ENCODE results near the gene TACR2. TPM values are rescaled to one million over a fixed set of nuclear protein-coding genes. Genes with fewer than 3 reads are reported as not detected.

Gene TACR2
- total RNA-seq, 4 donors from 2014 or later = 18.9 to 241 (median 78.9) TPM

DNA sequence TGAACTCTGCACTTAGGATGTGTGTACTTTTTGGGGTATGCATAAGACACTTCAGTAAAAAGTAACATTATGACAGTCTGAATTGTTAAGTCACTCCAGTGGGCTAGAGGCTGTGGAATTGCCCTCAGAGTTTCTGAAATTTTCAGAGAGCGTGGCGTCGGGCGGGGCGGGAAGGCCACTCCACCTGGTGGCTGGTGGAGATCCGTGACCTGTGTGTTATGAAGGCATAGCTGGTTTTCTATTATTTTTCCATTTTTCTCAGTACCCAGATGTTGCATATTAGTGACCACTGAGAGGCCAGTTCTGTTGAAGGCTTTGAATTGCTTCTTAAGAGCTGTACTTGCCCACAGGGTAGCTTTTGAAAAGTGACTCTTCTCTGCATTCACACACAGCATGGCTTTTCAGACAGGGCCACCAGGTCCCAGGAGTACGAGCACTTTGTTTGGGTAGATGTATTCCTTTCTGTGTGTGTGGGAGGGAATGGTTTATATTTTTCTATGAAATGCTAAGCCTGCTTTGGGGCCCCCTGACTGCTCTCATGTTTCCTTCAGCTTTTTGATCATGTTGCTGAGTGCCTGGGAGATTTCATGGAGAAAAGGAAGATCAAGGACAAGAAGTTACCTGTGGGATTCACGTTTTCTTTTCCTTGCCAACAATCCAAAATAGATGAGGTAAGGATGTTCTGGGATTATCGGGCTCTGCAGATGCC, 52.3 kb downstream of the TACR2 start:
- WGBS, 2 donors (ENCODE audit: low coverage in 1 of 2) = 78 to 93% methylated on average over 8 to 9 of the region's 9 CpGs
- no peaks in the 10 kb centered on the region for H3K27me3 ChIP-seq
- no peak for TF ChIP-seq POLR2AphosphoS5 (IDR thresholded peaks at IDR 0.05)
- TF ChIP-seq POLR2A (IDR thresholded peaks at IDR 0.05) = no peak
- TF ChIP-seq, protein P1, sequence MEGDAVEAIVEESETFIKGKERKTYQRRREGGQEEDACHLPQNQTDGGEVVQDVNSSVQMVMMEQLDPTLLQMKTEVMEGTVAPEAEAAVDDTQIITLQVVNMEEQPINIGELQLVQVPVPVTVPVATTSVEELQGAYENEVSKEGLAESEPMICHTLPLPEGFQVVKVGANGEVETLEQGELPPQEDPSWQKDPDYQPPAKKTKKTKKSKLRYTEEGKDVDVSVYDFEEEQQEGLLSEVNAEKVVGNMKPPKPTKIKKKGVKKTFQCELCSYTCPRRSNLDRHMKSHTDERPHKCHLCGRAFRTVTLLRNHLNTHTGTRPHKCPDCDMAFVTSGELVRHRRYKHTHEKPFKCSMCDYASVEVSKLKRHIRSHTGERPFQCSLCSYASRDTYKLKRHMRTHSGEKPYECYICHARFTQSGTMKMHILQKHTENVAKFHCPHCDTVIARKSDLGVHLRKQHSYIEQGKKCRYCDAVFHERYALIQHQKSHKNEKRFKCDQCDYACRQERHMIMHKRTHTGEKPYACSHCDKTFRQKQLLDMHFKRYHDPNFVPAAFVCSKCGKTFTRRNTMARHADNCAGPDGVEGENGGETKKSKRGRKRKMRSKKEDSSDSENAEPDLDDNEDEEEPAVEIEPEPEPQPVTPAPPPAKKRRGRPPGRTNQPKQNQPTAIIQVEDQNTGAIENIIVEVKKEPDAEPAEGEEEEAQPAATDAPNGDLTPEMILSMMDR (IDR thresholded peaks at IDR 0.05) = no peak
- no peak for TF ChIP-seq EP300 (IDR thresholded peaks at IDR 0.05; ENCODE audit: low read depth)
- no peak overlapping the region for H3K27ac ChIP-seq
- peaks cover 0 to 7% (median 2%) of the 10 kb centered on the region in 4 donors for H3K36me3 ChIP-seq
- in situ Hi-C loops (cut with MboI; ENCODE audit: low pct_ligation_motif_present in 1 of 4, low pct_unique_long_range_greater_than_20kb in 1 of 4, low sequenced_read_pairs in 3 of 4) (no loop called here), intact Hi-C loops (cut with DNase I; ENCODE audit: low total_unique reads) (loop anchor here (5.0 kb wide), 1 partner anchor 47 kb away; no protein-coding TSS in a partner anchor)
- H3K9me3 ChIP-seq = no peaks in the 10 kb centered on the region
- H3K4me3 ChIP-seq = no peak overlapping the region
- H3K4me1 ChIP-seq = peaks cover 18 to 38% (median 35%) of the 10 kb centered on the region in 4 donors
- DNase-seq = no peak

DNA sequence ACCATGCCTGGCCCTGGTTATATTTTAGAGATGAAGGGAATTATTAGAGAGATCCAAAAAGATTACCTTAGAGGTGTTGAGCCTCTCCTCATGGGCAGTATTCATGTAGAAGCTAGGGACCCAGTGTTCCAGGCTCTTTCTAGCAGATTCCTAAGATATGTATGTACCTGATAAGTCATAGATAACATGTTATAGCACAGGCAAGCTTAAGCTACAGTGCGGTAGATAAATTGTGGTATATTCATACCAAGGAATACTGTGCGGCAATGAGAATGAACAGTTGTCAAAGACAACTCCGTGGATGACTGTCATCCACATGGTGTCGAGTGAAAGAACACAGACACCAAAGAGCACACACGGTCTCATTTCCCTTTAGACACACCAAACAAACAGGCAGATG, 53.1 kb downstream of the TACR2 start:
- WGBS, 2 donors (ENCODE audit: low coverage in 1 of 2) = 88 to 91% methylated on average over 5 of the region's 5 CpGs
- in situ Hi-C loops (cut with MboI; ENCODE audit: low pct_ligation_motif_present in 1 of 4, low pct_unique_long_range_greater_than_20kb in 1 of 4, low sequenced_read_pairs in 3 of 4) = no loop called here
- intact Hi-C loops (cut with DNase I; ENCODE audit: low total_unique reads) = loop anchor here (5.0 kb wide), 1 partner anchor 46 kb away; no protein-coding TSS in a partner anchor
- Histone ChIP-seq H3K4me3 (no peak overlapping the region), H3K27ac (no peak overlapping the region), H3K4me1 (peaks cover 23 to 41% (median 39%) of the 10 kb centered on the region in 4 donors), H3K36me3 (peaks cover 0 to 6% (median 0%) of the 10 kb centered on the region in 4 donors), H3K27me3 (no peaks in the 10 kb centered on the region), H3K9me3 (no peaks in the 10 kb centered on the region)
- TF ChIP-seq, protein P1 (IDR thresholded peaks at IDR 0.05) = no peak
- TF ChIP-seq EP300 (IDR thresholded peaks at IDR 0.05; ENCODE audit: low read depth) (no peak), POLR2AphosphoS5 (IDR thresholded peaks at IDR 0.05) (no peak), POLR2A (IDR thresholded peaks at IDR 0.05) (no peak)
- no peak for DNase-seq

DNA sequence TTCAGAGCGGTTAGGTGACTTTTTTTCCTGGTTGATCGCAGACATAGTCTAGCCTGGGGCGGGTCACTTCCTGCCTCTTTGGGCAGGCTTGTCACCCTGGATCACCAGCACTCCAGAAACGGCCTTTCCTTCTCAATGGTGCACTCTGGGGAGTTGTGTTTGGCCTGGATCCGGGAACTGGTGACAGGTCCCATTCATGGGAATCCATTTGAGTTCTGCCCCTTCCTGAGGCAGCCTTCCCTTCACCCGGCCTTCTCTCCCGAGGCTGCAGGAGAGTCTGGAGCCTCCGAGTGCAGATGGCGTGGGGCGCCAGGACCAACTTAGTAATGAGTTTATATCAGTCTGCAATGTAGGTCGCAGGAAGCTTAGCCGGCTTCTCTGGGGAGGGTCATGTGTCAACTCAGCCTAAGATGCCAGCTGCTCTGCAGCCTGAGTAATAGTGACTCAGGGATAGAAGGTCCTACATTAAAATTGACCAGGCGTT, 54.2 kb downstream of the TACR2 start:
- no peaks in the 10 kb centered on the region for H3K27me3 ChIP-seq
- H3K9me3 ChIP-seq = no peaks in the 10 kb centered on the region
- no peak overlapping the region for H3K4me3 ChIP-seq
- 57 to 58% methylated on average over 3 to 13 of the region's 13 CpGs for WGBS, 2 donors (ENCODE audit: low coverage in 1 of 2)
- peak overlapping the region; percentile 75 to 82 (median 78) for H3K27ac ChIP-seq
- intact Hi-C loops (cut with DNase I; ENCODE audit: low total_unique reads) = loop anchor here (5.0 kb wide), 1 partner anchor 45 kb away; no protein-coding TSS in a partner anchor
- in situ Hi-C loops (cut with MboI; ENCODE audit: low pct_ligation_motif_present in 1 of 4, low pct_unique_long_range_greater_than_20kb in 1 of 4, low sequenced_read_pairs in 3 of 4) = no loop called here
- peak; percentile 64 for DNase-seq
- peaks cover 0 to 6% (median 0%) of the 10 kb centered on the region in 4 donors for H3K36me3 ChIP-seq
- TF ChIP-seq POLR2A (IDR thresholded peaks at IDR 0.05) = no peak
- H3K4me1 ChIP-seq = peaks cover 23 to 41% (median 39%) of the 10 kb centered on the region in 4 donors

DNA sequence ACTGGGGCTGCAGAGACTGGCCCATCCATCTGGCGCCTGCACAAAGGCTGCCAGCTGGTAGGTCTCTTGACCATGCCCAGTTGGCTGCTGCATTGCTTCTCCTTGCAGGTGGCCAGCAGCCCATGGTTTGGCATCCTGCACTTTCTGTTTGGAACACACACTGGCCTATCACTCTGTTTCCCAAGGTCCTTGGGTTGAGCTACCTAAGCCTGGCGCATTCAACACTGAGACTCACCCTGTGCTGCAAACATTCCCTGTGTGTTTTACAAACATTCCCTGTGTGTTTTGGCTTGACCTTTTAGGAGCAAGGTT, 55.5 kb downstream of the TACR2 start:
- Histone ChIP-seq H3K9me3 (no peaks in the 10 kb centered on the region), H3K27me3 (no peaks in the 10 kb centered on the region), H3K4me3 (no peak overlapping the region), H3K4me1 (peaks cover 23 to 41% (median 39%) of the 10 kb centered on the region in 4 donors), H3K36me3 (peaks cover 0 to 6% (median 0%) of the 10 kb centered on the region in 4 donors), H3K27ac (peak overlapping the region; percentile 75 to 82 (median 78))
- TF ChIP-seq, protein P1 (IDR thresholded peaks at IDR 0.05) = no peak
- TF ChIP-seq POLR2AphosphoS5 (IDR thresholded peaks at IDR 0.05) (no peak), EP300 (IDR thresholded peaks at IDR 0.05; ENCODE audit: low read depth) (no peak), POLR2A (IDR thresholded peaks at IDR 0.05) (no peak)
- no peak for DNase-seq
- WGBS, 2 donors (ENCODE audit: low coverage in 1 of 2) = 85% methylated on average over 1 of the region's 2 CpGs; no CpG with 5 or more reads in 1 of the 2 donors
- intact Hi-C loops (cut with DNase I; ENCODE audit: low total_unique reads) (loop anchor here (5.0 kb wide), 1 partner anchor 44 kb away; no protein-coding TSS in a partner anchor), in situ Hi-C loops (cut with MboI; ENCODE audit: low pct_ligation_motif_present in 1 of 4, low pct_unique_long_range_greater_than_20kb in 1 of 4, low sequenced_read_pairs in 3 of 4) (no loop called here)

Data from transverse colon (tissue), 4 donors.